ACHN (cell line): ENCODE results near the gene PTGES2.
A peak's percentile ranks its signal among the peaks of the same experiment; 100 is the strongest.

Experiments
- DNase-seq: peaks from one replicate; pipeline ENCODE4 v3.0.0-alpha.2; 2015
- in situ Hi-C: cut with HindIII; loops from 2 replicates; pipeline ENCODE4 v1.10.0; 2017; ENCODE audit warnings: low sequenced_read_pairs, low pct_ligation_motif_present, low pct_unique_long_range_greater_than_20kb

Gene PTGES2

DNA sequence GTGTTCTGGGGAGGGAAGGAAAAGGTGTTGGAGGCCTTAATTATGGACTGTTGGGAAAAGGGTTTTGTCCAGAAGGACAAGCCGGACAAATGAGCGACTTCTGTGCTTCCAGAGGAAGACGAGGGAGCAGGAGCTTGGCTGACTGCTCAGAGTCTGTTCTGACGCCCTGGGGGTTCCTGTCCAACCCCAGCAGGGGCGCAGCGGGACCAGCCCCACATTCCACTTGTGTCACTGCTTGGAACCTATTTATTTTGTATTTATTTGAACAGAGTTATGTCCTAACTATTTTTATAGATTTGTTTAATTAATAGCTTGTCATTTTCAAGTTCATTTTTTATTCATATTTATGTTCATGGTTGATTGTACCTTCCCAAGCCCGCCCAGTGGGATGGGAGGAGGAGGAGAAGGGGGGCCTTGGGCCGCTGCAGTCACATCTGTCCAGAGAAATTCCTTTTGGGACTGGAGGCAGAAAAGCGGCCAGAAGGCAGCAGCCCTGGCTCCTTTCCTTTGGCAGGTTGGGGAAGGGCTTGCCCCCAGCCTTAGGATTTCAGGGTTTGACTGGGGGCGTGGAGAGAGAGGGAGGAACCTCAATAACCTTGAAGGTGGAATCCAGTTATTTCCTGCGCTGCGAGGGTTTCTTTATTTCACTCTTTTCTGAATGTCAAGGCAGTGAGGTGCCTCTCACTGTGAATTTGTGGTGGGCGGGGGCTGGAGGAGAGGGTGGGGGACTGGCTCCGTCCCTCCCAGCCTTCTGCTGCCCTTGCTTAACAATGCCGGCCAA is 19.1 kb downstream of the PTGES2 start:
- no peak for DNase-seq
- in situ Hi-C loops: no loop called here

DNA sequence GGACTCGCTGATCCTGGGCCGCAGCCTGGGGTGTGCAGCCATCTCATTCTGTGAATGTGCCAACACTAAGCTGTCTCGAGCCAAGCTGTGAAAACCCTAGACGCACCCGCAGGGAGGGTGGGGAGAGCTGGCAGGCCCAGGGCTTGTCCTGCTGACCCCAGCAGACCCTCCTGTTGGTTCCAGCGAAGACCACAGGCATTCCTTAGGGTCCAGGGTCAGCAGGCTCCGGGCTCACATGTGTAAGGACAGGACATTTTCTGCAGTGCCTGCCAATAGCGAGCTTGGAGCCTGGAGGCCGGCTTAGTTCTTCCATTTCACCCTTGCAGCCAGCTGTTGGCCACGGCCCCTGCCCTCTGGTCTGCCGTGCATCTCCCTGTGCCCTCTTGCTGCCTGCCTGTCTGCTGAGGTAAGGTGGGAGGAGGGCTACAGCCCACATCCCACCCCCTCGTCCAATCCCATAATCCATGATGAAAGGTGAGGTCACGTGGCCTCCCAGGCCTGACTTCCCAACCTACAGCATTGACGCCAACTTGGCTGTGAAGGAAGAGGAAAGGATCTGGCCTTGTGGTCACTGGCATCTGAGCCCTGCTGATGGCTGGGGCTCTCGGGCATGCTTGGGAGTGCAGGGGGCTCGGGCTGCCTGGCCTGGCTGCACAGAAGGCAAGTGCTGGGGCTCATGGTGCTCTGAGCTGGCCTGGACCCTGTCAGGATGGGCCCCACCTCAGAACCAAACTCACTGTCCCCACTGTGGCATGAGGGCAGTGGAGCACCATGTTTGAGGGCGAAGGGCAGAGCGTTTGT is 19.9 kb downstream of the PTGES2 start:
- DNase-seq: no peak
- in situ Hi-C loops: no loop called here

DNA sequence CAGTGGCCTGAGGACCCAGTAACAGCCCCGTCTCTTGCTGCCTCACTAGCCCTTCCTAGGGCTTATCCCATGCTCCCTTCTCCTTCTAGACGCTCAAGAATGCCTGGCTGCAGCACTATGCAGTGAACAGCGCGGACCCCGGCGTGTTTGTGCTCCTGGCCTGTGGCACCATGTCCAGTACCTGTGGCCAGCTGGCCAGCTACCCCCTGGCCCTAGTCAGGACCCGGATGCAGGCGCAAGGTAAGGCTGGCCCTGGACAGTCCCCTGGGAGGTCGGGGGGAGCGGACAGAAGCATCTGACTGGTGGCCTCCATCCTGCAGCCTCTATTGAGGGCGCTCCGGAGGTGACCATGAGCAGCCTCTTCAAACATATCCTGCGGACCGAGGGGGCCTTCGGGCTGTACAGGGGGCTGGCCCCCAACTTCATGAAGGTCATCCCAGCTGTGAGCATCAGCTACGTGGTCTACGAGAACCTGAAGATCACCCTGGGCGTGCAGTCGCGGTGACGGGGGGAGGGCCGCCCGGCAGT is 20.5 kb downstream of the PTGES2 start:
- in situ Hi-C loops: no loop called here
- DNase-seq: no peak

DNA sequence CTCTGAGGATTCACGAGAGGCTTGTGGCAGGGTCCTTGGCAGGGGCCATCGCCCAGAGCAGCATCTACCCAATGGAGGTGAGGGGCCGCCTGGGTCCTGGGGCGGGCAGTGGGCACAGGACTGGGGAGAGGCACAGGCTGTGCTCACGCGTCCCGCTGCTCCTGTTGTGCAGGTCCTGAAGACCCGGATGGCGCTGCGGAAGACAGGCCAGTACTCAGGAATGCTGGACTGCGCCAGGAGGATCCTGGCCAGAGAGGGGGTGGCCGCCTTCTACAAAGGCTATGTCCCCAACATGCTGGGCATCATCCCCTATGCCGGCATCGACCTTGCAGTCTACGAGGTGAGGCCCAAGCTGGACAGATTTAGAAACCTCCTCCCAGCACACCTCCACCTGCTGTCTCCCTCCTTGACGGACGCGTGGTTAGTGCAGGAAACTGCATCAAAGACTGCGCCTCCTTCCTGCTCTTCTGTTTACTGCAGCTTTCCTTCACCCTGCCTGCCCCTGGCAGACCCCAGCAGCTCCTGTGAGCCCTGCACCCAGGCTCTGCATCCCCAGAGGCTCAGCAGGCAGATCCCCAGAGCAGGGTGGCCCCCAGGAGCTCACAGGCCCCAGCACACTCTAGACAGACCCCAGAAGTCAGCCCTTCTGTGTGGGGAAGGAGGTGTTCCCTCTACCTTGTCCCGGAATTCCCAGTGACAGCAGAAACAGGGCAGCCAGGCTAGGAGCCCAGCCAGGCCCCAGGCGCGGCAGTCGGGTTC is 21.2 kb downstream of the PTGES2 start:
- no peak for DNase-seq
- in situ Hi-C loops: no loop called here

DNA sequence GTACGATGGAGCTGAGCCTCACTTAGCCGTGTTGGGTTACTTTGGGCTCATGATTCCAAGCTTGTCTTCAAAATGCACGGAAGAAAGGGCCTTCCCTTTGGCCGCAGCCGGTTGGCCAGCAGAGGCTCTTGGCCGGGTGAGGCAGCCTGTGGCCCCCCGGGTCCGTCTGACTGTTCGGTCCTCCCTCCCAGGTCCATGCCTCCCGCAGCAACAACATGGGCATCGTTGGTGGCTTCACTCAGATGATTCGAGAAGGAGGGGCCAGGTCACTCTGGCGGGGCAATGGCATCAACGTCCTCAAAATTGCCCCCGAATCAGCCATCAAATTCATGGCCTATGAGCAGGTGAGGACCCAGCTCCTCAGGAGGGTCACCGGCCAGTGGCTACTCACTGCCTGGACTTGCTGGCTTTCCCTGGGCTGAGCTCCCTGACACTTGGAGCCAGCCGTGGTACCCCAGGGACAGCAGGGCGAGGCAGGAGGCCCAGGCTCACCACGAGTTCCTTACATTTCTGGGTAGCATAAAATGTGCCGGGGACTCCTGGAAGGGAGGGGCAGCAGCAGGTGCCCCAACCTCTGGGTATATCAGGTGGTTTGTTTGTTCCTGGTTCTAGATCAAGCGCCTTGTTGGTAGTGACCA is 21.9 kb downstream of the PTGES2 start:
- in situ Hi-C loops: no loop called here
- no peak for DNase-seq

DNA sequence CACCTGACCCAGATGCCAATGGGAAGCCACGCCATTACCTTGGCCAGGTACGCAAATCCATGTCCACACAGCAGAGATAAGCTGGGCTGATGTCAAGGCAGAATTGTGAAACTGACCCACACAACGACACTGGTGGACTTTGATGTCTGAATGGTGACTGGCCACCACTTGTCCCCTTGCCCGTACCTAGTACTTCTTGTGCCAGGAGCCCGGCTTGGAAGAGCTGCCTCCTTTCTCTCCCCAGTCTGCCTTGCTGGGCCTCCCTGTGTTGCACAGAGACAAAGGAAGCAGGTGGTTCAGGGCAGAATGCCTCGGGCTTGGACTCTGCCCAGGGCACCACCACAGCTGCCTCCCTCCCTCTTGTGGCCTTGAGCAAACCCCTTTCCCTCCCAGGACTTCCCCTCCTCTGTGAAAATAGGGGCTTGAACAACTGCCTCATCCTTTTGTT is 23.3 kb downstream of the PTGES2 start:
- DNase-seq: no peak
- in situ Hi-C loops: no loop called here

DNA sequence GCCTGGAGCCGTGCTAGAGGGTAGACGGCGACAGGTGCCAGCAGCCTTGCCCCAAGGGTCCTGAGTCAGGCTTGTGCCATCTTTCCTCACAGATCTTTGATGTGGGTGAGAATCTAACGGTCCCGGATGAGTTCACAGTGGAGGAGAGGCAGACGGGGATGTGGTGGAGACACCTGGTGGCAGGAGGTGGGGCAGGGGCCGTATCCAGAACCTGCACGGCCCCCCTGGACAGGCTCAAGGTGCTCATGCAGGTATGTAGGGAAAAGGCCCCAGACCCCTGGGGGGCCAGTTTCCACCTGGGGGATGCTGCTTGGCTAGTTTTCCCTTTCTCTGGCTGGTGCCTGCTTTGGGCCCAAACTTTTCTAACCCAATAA is 24.0 kb downstream of the PTGES2 start:
- in situ Hi-C loops: no loop called here
- no peak for DNase-seq

DNA sequence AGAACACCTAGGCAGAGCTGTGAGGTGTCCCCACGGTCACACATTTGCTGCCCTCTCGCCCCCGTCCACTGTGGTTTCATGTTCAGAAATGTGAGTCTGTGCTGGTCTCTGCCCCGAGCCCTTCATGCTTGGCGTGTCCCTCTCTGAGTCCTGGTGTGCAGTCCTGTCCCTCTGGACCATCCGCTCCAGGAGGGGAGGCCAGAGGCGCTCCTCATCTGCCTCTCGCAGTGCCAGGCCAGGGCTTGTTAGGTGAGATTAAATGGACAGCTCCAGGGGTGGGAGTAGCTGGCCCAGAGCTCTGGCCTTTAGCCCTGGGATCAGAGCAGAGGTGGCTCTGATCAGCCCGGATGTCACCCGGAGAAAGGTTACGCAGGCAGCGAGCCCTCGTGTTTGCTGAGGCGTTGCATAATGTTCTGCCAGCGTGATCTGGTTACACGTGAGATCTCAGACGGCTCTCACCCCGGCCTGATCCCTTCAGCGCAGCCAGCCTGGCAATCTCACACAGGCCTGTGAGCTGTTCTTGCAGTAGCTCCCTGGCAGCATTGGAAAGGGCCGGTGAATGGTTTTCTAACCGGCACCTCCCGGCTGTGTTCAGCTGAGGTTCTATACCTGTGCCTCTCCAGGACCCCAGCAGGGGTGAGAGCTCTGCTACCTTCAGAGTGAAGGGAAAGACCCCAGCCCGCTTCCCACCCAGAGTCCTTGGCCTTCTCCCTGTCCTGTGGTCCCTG is 24.5 kb downstream of the PTGES2 start:
- no peak for DNase-seq
- in situ Hi-C loops: no loop called here

DNA sequence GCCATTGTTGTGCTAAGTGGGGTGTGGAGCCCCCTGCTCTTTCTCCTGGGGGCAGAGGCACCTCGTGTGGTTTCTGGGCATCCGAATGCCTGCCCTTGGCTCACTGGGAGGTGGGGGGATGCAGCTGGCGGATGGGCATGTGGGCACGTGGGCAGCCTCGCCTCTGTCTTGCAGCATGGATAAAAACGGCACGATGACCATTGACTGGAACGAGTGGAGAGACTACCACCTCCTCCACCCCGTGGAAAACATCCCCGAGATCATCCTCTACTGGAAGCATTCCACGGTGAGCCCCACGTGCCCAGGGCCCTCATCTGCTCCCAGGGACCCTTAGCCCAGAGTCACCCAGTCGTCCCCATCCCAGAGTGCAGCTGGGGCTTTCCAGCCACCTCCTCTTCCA is 25.3 kb downstream of the PTGES2 start:
- in situ Hi-C loops: no loop called here
- no peak for DNase-seq

DNA sequence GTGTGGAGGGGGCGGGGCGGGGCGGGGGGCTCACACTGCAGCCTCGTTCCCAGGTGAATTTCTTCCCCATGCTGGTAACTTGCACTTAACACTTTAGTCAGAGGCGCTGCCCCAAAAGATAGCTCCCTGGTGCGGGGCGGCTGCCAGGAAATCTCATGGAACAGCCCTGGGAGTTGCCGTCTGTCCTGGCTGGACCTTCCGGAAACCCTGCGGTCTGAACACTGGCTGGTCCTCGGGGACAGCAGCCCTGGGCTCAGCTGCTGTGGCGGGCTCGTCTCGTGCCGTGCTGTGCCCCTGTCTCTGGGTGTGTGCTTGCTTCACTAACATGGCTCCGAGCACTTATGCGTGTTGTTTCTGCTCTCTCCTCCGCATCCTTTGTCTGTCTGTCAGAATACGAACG is 25.8 kb downstream of the PTGES2 start:
- DNase-seq: no peak
- in situ Hi-C loops: no loop called here

DNA sequence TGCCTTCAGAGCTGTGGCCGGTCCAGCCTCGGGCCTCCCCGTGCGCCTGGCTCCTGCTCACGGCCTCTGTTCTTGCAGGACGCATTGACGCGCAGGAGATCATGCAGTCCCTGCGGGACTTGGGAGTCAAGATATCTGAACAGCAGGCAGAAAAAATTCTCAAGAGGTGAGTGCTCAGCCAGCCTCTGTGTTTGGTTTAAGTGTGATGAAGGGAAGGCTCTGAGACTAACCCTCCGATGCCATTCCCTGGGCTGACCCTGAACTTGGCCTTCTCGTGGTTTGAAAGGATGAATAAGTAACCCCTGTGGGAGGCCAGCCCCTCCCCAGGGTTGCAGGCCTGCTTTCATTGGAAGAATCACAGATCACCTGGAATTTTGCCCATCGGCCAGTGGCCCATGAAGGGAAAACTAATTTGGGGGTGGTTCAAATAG is 26.3 kb downstream of the PTGES2 start:
- in situ Hi-C loops: no loop called here
- peak; percentile 34 for DNase-seq

DNA sequence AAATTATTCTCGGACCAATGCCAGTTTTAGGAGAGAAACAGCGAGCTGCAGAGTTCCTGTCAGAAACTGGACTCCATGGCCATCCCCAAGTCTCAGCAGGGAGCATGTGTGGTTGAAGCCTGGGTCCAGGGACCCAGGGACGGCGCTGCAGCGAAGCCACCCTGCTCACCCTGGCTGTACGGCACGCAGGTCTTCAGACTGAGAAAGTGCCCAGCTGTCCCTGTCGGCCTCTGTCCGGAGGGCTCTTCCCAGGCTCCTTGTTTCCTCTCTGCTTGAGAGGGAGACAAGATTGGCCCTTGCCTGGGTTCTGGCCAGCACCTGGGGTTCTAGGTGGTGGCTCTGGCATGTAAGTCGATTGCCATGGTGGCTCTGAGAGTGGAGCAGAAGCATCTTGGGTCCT is 26.9 kb downstream of the PTGES2 start:
- in situ Hi-C loops: no loop called here

DNA sequence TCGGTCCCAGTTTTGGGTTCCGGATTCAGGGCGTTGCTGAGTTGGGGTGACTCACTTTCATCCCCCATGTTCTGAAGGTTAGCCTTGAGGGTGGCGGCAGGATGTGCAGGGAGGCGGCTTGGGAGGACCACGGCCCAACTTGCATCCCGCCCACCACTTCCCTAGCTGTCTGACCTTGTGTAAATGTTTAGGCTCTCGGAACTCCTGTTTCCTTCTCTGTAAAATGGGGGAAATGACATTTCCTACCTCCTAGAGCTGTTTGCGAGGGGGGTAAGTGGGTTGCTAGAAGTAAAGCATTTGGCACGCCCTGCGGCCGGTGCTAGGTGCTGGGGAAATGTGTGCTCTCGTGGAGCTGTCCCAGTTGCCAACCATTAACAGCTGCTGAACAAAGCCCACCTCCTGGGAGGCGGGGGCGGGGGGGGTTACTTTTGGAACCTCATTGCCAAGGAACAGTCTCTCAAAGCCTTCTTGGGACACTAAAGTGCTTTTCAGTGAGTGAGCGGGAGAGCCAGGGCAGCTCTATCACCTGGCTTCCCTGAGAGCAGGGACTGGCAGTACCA is 27.5 kb downstream of the PTGES2 start:
- in situ Hi-C loops: no loop called here
- DNase-seq: no peak

More for the DNA sequence above, 26.9 kb downstream of the PTGES2 start:
- no peak for DNase-seq

DNA sequence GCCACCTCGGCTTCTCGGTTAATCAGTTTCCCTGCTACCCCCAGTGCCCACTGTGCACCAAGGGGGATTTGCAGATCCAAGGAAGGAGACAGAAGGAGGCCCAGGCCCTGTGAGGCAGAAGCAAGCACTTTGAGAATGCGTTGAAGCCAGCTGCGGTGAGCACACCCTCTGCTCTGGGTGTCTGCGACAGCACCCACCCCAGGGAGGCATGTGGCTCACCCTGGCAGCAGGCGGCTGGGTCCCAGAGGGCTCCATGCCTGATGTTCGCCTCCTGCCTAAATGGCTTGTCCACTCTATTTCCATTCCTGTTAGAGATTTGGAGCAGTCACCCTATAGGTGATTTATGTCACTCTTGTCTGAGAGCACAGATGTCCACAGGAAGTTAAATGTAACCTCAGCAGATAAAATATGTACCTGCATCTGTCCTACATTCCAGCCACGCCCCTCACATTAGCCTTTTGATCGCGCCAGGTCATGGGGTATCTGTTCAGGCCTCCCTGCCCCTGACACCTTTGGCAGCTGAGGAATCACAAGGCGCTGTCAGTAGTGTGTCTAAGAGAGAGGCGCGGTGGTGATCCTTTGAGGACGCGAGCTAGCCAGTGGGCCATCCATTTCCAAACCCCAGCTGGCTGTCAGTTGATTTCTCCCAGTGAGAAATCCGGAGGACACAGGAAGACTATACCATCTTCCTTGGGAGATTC is 28.1 kb downstream of the PTGES2 start:
- peak; percentile 36 for DNase-seq
- in situ Hi-C loops: no loop called here

DNA sequence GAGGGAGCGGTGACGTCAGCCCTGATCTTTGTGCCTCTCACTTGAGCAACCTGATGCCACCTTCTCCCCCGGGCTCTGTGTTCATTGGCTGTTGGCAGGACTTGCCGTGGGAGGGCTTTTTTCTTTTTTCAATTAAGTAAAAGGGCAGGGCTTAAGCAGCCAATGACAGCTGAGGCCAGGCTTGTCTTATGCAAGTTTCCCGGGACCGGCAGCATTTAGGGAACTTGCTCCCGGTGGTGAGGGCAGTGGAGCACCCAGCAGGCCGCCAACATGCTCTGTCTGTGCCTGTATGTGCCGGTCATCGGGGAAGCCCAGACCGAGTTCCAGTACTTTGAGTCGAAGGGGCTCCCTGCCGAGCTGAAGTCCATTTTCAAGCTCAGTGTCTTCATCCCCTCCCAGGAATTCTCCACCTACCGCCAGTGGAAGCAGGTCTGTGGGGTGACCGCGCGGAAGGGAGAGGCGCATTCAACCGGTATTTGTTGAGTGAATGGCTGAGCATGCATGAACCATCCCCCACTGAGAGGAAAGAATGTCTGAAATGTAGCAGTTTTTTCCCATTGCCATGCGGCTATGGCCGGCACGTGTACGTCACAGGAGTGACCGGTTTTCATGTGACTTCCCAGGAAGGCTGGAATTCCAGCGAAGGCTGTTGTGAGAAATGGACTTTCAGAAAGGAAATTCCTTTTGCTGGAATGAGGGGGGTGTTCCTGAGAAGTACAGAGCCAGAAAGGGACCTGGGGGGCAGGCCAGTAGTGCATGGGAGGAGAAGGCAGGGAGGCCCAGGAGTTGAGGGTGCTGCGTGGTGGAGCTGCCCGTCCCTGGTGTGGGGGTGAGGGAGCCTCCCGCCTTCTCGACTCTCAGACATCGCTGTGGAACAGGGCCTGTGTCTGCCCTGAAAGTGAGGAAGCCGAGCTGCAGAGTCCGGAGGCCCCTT is 29.0 kb downstream of the PTGES2 start:
- in situ Hi-C loops: no loop called here
- DNase-seq: peak; percentile 96
